NCI-H345 treated with DMSO at 0.1 percent for 48 hours (cell line): ENCODE results near the gene ABCA7.

ENCODE experiments used
- DNase-seq: peaks from one replicate; lab custom pipeline; 2025; ENCODE audit not compliant: unreplicated experiment; lab: John Stamatoyannopoulos, UW

Gene ABCA7

GRCh38 chr19:1086613-1087012 is 46.7 kb downstream of the ABCA7 start:
- DNase-seq, result no peak

GRCh38 chr19:1087813-1088415 is 48.0 kb downstream of the ABCA7 start:
- DNase-seq, result no peak

- no peak for DNase-seq
Observed at GRCh38 chr19:1088416-1089010, 48.6 kb downstream of the ABCA7 start.

- no peak for DNase-seq
Observed at GRCh38 chr19:1089126-1089771, 49.3 kb downstream of the ABCA7 start.

GRCh38 chr19:1089891-1090290 is 50.0 kb downstream of the ABCA7 start:
- DNase-seq, result no peak

- DNase-seq, result no peak
Observed at GRCh38 chr19:1090731-1091543, 51.0 kb downstream of the ABCA7 start.

GRCh38 chr19:1091544-1092175 is 51.8 kb downstream of the ABCA7 start:
- no peak for DNase-seq

GRCh38 chr19:1093330-1093729 is 53.4 kb downstream of the ABCA7 start:
- DNase-seq, result no peak

GRCh38 chr19:1093811-1094553 is 54.1 kb downstream of the ABCA7 start:
- no peak for DNase-seq

- DNase-seq, result no peak
Observed at GRCh38 chr19:1094655-1094977, 54.7 kb downstream of the ABCA7 start.

- peak; percentile 93 for DNase-seq
Observed at GRCh38 chr19:1094978-1095701, 55.2 kb downstream of the ABCA7 start, which contains the start of gene POLR2E. Gene POLR2E, minus strand, starts transcription at chr19:1095375. Its CDS starts 60 bp downstream, at chr19:1095315.

GRCh38 chr19:1097810-1098176 is 57.9 kb downstream of the ABCA7 start:
- DNase-seq, result no peak

GRCh38 chr19:1098177-1099051 is 58.5 kb downstream of the ABCA7 start:
- no peak for DNase-seq

- no peak for DNase-seq
Observed at GRCh38 chr19:1101337-1101698, 61.4 kb downstream of the ABCA7 start.

GRCh38 chr19:1102407-1103131 is 62.7 kb downstream of the ABCA7 start:
- DNase-seq, result no peak

- DNase-seq, result no peak
Observed at GRCh38 chr19:1103132-1103707, 63.3 kb downstream of the ABCA7 start.

GRCh38 chr19:1103708-1104310 is 63.9 kb downstream of the ABCA7 start, which contains the start of gene GPX4:
Gene GPX4, plus strand, starts transcription at chr19:1103994. Its CDS starts 50 bp downstream, at chr19:1104044.
- peak; percentile 95 for DNase-seq
